ENCODE data around the gene MBL2.

DNA sequence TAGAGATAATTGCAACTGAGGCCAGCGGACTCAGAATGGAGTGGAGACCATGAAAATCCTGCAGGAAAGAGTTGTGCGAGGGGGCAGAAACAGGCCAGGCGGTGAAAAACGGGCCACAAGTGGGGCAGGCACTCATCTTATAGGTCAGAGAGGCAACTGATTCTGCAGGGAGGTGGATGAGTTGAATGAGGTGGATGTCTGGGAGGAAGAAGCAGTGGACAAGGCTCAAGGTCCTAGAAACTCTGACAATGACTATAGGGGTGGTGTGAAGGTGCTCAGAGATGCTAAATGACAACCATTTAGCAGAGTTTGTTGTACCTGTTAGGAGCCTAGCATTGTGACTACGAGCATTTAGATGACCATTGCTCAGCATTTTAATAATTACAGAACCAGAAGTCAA lies 33.6 kb downstream of the MBL2 start:
- TF ChIP-seq, protein P1, sequence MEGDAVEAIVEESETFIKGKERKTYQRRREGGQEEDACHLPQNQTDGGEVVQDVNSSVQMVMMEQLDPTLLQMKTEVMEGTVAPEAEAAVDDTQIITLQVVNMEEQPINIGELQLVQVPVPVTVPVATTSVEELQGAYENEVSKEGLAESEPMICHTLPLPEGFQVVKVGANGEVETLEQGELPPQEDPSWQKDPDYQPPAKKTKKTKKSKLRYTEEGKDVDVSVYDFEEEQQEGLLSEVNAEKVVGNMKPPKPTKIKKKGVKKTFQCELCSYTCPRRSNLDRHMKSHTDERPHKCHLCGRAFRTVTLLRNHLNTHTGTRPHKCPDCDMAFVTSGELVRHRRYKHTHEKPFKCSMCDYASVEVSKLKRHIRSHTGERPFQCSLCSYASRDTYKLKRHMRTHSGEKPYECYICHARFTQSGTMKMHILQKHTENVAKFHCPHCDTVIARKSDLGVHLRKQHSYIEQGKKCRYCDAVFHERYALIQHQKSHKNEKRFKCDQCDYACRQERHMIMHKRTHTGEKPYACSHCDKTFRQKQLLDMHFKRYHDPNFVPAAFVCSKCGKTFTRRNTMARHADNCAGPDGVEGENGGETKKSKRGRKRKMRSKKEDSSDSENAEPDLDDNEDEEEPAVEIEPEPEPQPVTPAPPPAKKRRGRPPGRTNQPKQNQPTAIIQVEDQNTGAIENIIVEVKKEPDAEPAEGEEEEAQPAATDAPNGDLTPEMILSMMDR (IDR thresholded peaks at IDR 0.05): no peak
- no peak for TF ChIP-seq POLR2A (IDR thresholded peaks at IDR 0.05)
